ENCODE results near the gene FTO.
A peak's percentile ranks its signal among the peaks of the same experiment; 100 is the strongest.

Gene FTO

DNA sequence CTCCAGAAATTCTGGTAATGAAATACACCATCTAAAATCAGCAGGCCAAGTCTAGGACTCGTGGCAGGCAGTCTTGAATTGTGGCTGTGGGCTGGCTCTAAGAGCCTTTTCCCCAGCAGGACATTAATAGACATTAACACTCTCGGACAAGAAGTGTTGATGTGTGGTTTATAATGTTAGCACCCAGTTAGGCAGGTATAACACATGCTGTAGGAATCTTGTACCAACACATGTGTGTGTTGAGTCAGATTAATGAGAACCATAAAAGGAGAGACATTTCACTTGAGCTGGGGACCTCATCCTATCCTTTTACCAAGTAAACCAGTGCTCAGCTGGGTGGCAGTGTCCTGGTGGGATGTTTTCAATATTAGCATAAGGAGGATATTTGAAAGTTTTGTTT lies 264.5 kb downstream of the FTO start:
- no peak overlapping the region for H3K4me3 ChIP-seq (ENCODE audit: low read depth, low read length)
- DNase-seq (ENCODE audit: low read depth): no peak

- no peak for DNase-seq (ENCODE audit: low read depth)
- H3K4me3 ChIP-seq (ENCODE audit: low read depth, low read length): no peak overlapping the region
Observed at GRCh38 chr16:53968896-53969295, 264.9 kb downstream of the FTO start.

DNA sequence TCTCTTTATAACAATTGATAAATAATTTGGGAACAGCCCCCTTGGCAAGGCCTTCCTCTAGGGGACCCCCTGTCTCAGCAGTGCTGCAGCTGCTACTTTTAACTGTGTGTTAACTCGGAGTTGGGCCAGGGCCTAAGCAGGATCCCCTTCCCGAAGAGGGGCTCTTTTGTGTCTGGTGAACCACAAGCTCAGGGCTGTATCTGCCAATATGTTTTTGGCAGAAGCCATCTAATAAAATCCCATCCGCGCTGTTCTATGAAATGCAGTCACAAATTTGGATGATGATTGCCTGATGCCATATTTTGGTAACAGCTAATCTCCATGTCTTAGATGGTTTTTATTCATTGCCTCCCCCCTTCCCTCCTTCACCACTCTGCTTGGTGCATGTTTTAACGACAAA lies 267.7 kb downstream of the FTO start:
- H3K4me3 ChIP-seq (ENCODE audit: low read depth, low read length): no peak overlapping the region
- DNase-seq (ENCODE audit: low read depth): no peak

DNA sequence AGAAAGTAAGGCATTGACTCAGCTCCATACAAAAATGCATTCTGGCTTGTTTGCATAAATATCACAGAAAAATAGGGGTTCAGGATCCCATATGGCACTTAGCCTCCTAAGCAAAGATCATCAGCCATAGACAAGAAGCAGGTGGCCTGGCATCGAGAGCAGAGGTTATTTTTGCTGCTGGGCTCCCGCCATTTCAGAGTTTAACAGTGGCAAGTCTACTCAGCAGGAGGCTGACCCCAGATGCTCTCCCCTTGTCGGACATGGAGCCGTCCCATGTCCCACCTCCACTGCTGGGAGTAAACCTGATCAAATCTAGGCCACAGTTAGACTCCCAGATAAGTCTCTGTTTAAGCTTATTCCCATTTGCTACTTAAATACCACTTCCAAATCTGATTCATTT lies 269.1 kb downstream of the FTO start:
- no peak overlapping the region for H3K4me3 ChIP-seq (ENCODE audit: low read depth, low read length)
- DNase-seq (ENCODE audit: low read depth): no peak

DNA sequence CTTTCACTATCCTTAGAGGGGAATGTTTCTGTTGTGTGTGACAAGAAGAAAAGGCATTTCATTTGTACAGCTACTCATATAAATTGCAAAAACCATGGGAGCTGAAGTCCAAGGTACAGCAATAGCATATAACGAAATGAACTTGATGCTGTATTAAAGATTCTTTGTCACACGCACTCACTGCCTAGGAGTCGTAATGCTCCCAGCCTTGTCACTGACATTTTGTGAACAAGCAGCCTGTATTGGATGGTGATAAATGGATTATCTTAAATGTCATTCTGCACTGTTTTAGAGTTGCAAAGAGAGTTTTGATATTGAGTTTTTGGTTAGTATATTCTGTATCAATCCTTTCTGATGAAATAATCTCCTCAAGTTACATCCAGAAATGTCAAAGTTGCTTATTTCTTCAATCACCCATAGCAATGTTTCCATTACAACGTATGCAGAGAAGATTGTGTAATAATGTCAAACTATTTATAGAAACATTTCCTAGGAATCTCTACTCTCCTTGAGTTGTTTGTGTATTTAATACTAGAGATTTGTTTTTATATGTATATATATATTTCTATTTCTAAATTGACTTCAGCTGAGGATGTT lies 270.6 kb downstream of the FTO start:
- H3K4me3 ChIP-seq (ENCODE audit: low read depth, low read length): no peak overlapping the region
- peak; percentile 37 for DNase-seq (ENCODE audit: low read depth)

DNA sequence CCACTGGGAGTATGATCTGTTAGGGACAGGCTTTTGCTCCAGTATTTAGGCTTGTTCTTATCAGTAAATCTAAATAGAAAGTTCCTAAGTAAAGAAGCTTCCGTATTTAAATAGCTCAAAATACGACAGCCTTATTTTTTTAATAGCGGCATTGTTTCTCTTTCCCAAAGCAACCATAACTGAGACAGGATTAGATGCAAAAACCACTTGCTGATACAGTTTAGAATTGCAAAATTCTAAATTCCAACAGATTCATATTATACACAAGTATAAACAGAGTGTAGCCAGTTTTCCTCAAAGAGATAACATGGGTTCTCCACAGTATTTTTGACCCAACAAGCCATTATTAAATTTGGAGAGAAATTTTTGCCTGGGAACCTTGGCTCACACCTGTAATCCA lies 276.7 kb downstream of the FTO start:
- H3K4me3 ChIP-seq (ENCODE audit: low read depth, low read length): no peak overlapping the region
- DNase-seq (ENCODE audit: low read depth): no peak

DNA sequence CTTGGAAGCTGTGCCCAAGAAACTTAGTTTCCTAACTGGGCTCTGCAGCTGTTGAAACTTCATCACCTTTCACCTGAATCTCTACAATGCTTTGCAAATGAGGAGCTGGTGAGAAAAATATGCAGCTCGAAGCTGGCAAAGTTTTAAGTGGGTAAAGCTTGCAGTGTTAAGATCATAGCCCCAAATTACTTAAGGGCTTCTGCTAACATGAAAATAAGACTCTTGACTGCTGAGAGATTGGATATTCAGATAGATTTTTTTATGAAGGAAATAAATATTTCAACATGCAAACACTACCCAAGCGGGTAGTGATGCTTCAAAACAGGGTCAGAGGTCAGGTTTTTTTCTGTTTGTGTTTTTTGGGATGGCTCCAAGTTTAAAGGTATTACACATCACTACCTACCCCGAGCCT lies 278.7 kb downstream of the FTO start:
- H3K4me3 ChIP-seq (ENCODE audit: low read depth, low read length): no peak overlapping the region
- DNase-seq (ENCODE audit: low read depth): no peak

GRCh38 chr16:53984936-53985335 lies 281.0 kb downstream of the FTO start:
- DNase-seq (ENCODE audit: low read depth): no peak
- H3K4me3 ChIP-seq (ENCODE audit: low read depth, low read length): no peak overlapping the region

DNA sequence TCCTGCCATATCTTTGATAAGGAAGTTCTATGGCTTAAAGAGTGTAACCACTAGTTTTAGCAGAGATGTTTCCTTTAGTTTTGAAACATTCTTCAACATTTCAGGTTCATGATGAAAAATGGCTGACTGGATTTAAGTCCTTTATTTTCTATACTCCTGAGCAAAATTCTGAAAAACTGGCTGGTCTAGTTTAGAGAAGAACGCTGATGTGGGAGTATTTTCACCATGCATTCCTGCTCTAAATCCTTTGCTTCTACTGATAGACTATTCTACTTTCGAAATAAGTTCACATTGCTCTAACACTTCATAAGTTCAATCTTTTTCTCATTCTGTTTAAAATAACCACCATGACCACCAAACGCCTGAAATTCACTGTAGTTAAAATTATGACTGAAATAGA lies 281.9 kb downstream of the FTO start:
- DNase-seq (ENCODE audit: low read depth): no peak
- H3K4me3 ChIP-seq (ENCODE audit: low read depth, low read length): no peak overlapping the region

DNA sequence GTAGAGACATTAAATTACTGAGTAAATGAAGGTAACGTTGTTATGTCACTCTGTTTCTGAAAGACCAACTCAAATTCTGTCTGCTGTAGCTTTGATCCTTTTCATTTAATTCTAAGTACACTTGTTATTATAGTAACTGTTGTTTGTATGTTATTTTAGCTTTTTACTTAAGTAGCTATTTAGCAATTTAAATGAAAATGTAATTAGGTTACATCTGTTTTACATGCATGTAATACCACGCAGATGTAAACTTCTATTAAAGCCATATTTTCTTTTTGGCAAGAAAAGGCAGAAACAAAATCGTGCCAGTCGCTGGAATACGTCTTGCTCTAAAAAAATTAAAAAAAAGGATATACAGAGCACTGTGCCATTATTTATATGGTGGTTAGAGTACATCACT lies 282.8 kb downstream of the FTO start:
- no peak for DNase-seq (ENCODE audit: low read depth)
- H3K4me3 ChIP-seq (ENCODE audit: low read depth, low read length): no peak overlapping the region

GRCh38 chr16:53988136-53988535 lies 284.2 kb downstream of the FTO start:
- no peak for DNase-seq (ENCODE audit: low read depth)
- no peak overlapping the region for H3K4me3 ChIP-seq (ENCODE audit: low read depth, low read length)

- H3K4me3 ChIP-seq (ENCODE audit: low read depth, low read length): no peak overlapping the region
- DNase-seq (ENCODE audit: low read depth): no peak
Observed at GRCh38 chr16:53989597-53989996, 285.6 kb downstream of the FTO start.

GRCh38 chr16:53991754-53992378 lies 287.9 kb downstream of the FTO start:
- H3K4me3 ChIP-seq (ENCODE audit: low read depth, low read length): no peak overlapping the region
- DNase-seq (ENCODE audit: low read depth): peak; percentile 62

- no peak overlapping the region for H3K4me3 ChIP-seq (ENCODE audit: low read depth, low read length)
- DNase-seq (ENCODE audit: low read depth): no peak
Observed at GRCh38 chr16:53995378-53995777, 291.4 kb downstream of the FTO start.

- no peak for DNase-seq (ENCODE audit: low read depth)
- no peak overlapping the region for H3K4me3 ChIP-seq (ENCODE audit: low read depth, low read length)
Observed at GRCh38 chr16:53996961-53997360, 293.0 kb downstream of the FTO start.

DNA sequence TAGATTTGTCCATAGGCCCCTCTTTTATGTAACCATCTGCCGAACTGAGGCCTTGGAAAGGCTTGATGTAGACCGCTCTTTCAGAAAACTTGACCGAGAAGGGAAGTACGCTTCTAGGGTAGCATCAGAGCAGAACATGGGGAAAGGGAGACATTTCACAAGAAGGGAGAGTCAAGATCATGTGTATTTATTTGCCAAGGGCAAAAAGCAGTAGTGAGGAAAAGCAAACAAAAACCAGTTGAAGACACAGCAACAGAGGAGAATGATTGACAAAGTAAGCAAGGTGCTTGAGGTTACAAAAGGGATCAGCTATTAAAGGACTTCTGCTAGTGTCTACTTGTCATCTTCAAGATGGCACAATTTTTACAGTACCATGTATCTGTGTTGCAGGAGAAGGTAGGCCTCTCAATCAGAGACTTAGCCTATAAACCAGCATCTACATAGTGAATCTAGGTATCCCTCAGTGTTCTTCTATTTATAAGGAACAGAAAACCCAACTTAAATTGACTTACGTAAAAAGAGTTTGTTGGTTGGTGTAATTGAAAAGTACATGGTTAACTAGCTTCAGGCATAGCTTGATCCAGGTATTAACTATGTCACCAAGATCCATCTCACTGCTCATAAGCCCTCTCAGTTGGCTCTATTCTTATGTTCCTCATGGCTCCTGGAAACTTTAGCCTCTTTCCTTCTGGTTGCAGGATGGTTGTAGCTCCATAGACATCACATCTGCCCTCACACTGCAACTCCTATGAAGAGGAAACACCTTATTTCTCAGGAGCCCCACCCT lies 294.3 kb downstream of the FTO start:
- H3K4me3 ChIP-seq (ENCODE audit: low read depth, low read length): no peak overlapping the region
- no peak for DNase-seq (ENCODE audit: low read depth)

- DNase-seq (ENCODE audit: low read depth): no peak
- no peak overlapping the region for H3K4me3 ChIP-seq (ENCODE audit: low read depth, low read length)
Observed at GRCh38 chr16:53998966-53999522, 295.1 kb downstream of the FTO start.

- no peak overlapping the region for H3K4me3 ChIP-seq (ENCODE audit: low read depth, low read length)
- peak; percentile 21 for DNase-seq (ENCODE audit: low read depth)
Observed at GRCh38 chr16:53999841-54000240, 295.9 kb downstream of the FTO start.

DNA sequence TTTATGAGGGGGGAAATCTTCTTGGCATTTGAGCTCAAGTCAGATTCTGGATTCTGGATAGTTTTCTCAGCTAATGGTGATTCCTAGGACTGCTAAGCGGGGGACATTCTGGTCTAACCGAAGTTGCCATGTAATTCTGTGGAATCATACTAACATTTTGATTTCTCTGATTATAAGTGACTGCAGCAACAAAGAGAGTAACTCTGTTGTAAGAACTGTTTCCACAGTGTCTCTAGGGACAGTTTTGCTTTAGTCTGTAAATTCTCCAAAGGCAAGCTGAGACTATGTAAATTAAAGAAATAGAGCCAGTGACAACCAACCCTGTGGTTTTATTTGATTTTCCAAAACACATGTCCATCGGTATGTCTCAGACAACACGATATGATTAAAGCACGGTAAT lies 296.4 kb downstream of the FTO start:
- DNase-seq (ENCODE audit: low read depth): peak; percentile 23
- H3K4me3 ChIP-seq (ENCODE audit: low read depth, low read length): no peak overlapping the region

DNA sequence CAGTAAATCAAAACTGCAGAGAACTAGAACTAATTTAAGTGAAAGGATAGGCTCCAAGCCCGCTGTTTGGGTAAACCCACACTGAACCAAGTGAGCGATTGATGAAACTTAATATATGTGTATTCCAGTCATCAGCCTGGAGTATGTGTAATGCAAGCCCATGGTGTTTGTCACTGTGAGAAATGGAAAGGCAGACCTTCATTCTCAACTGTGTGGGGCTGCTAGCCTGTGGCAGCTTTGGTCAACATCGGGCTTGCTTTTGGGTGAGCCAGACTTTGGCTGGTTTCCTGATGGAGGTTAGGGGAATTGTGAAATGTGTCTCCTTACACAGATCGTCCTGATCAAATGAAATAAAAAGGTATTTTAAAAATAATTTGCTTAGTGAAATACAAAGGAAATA lies 302.7 kb downstream of the FTO start:
- DNase-seq (ENCODE audit: low read depth): no peak
- H3K4me3 ChIP-seq (ENCODE audit: low read depth, low read length): no peak overlapping the region

DNA sequence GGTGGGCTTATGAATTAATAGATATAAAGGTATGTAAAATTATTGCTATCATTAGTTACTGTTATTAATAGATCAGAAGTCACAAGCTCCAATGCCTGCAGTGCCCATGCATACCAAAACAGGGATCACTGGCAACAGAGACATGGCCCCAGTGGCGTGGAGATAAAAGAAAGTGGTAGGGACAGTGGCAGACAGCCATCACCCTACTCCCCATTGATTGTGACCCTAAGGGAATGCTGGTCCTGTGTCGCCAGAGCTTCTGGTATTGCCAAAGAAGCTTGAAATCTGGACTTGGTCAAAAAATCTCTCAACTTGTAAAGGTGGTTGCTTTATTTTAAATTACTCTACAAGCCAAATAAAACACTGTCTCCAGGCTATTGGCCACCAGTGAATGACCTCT lies 303.5 kb downstream of the FTO start:
- no peak for DNase-seq (ENCODE audit: low read depth)

More for the DNA sequence above, 303.5 kb downstream of the FTO start:
- no peak overlapping the region for H3K4me3 ChIP-seq (ENCODE audit: low read depth, low read length)
